A549 (cell line): ENCODE data around the gene OTULIN. TPM values are rescaled to one million over a fixed set of nuclear protein-coding genes. Genes with fewer than 3 reads are reported as not detected.

Experiments used
- ATAC-seq, 2 experiments: fragments of 200-7000 bp in 1 of 2; fragments of >200 bp in 1 of 2; cut with Nextera tagmentation in 1 of 2; cut with Tn5 transposase in 1 of 2; 3 replicates each; pipeline versions ENCODE4 v1.8.0 to v1.9.1; 2018 to 2020; ENCODE audit warnings: mild to moderate bottlenecking in 1 of 2, moderate library complexity in 1 of 2
- CTCF ChIA-PET: fragments of 300-600 bp; sonication (Branson Sonifier 250); formaldehyde crosslinking; extraction: SDS; loops from one replicate; lab custom pipeline; 2021; ENCODE audit warnings: antibody characterized with exemption, inconsistent platforms; lab: Yijun Ruan, JAX
- POLR2A ChIA-PET: fragments of 350-600 bp; formaldehyde crosslinking; extraction: SDS; loops from one replicate; lab custom pipeline; 2021; ENCODE audit warnings: antibody characterized with exemption, inconsistent platforms; lab: Yijun Ruan, JAX
- DNase-seq, 2 experiments: peaks; one replicate each; pipeline versions ENCODE4 v3.0.0 to v3.0.0-alpha.2; 2011 to 2016; ENCODE audit warnings: low read depth in 1 of 2, low spot score in 1 of 2
- FAIRE-seq: peaks from 2 replicates; lab custom pipeline; 2011; peaks lifted over from hg19 to GRCh38; lab: Jason Lieb, UNC
- H3K27ac ChIP-seq, 2 experiments: fragments of >200 bp; sonication (Bioruptor Twin); formaldehyde crosslinking; 3 replicates each; pipeline ENCODE4 v1.5.1; 2016 to 2017
- H3K4me1 ChIP-seq: fragments of >200 bp; sonication (Bioruptor Twin); formaldehyde crosslinking; 3 replicates; pipeline ENCODE4 v1.6.1; 2016
- H3K4me2 ChIP-seq: fragments of >200 bp; sonication (Bioruptor Twin); formaldehyde crosslinking; 3 replicates; pipeline ENCODE4 v1.6.1; 2016
- H3K4me3 ChIP-seq: fragments of >200 bp; sonication (Bioruptor Twin); formaldehyde crosslinking; 3 replicates; pipeline ENCODE4 v1.5.1; 2016
- H3K9me3 ChIP-seq: fragments of >200 bp; sonication (Bioruptor Twin); formaldehyde crosslinking; 3 replicates; pipeline ENCODE4 v1.6.1; 2016
- CEBPB ChIP-seq, 2 experiments: fragments of >200 bp in 1 of 2; sonication (Bioruptor Twin) in 1 of 2; formaldehyde crosslinking in 1 of 2; IDR thresholded peaks; 2 replicates each; pipeline ENCODE4 v1.6.1; 2012 to 2016
- EHF ChIP-seq: fragments of 250-450 bp; sonication (Bioruptor Pico); IDR thresholded peaks from 2 replicates; pipeline ENCODE4 v1.5.0; 2020; ENCODE audit warnings: mild to moderate bottlenecking
- HDAC2 ChIP-seq: fragments of 200-600 bp; sonication (generic); IDR thresholded peaks from 2 replicates; pipeline ENCODE4 v1.6.1; 2016
- HOXB13 ChIP-seq: fragments of 250-450 bp; sonication (Bioruptor Pico); IDR thresholded peaks from 2 replicates; pipeline ENCODE4 v1.5.0; 2020; ENCODE audit warnings: low read depth, mild to moderate bottlenecking, moderate library complexity
- JUN ChIP-seq, 2 experiments: fragments of >200 bp; sonication (Bioruptor Twin); formaldehyde crosslinking; IDR thresholded peaks; 2 replicates in 1 of 2; 3 replicates in 1 of 2; pipeline ENCODE4 v1.6.1; 2016 to 2017
- JUNB ChIP-seq: fragments of >200 bp; sonication (Bioruptor Twin); formaldehyde crosslinking; IDR thresholded peaks from 2 replicates; pipeline ENCODE4 v1.6.1; 2016
- KDM1A ChIP-seq: fragments of 200-600 bp; sonication (generic); IDR thresholded peaks from 2 replicates; pipeline ENCODE4 v1.6.1; 2016; ENCODE audit warnings: low read depth, mild to moderate bottlenecking
- MAZ ChIP-seq: fragments of 150-350 bp; IDR thresholded peaks from 2 replicates; pipeline ENCODE4 v1.6.1; 2014; ENCODE audit warnings: antibody characterized with exemption, low read depth, low read length, borderline replicate concordance
- NPAS2 ChIP-seq: fragments of 250-450 bp; sonication (Bioruptor Pico); IDR thresholded peaks from 2 replicates; pipeline ENCODE4 v1.8.0; 2022; ENCODE audit warnings: mild to moderate bottlenecking, moderate library complexity, borderline replicate concordance
- NR3C1 ChIP-seq: fragments of >200 bp; sonication (Bioruptor Twin); formaldehyde crosslinking; IDR thresholded peaks from 3 replicates; pipeline ENCODE4 v1.6.1; 2017
- PHF8 ChIP-seq: fragments of 200-600 bp; sonication (generic); IDR thresholded peaks from 2 replicates; pipeline ENCODE4 v1.6.1; 2016; ENCODE audit warnings: low read depth, mild to moderate bottlenecking, antibody characterized with exemption, moderate library complexity, borderline replicate concordance
- RAD21 ChIP-seq, 2 experiments: fragments of >200 bp in 1 of 2; sonication (Bioruptor Twin) in 1 of 2; formaldehyde crosslinking in 1 of 2; IDR thresholded peaks in 1 of 2; conservative IDR thresholded peaks in 1 of 2; 2 replicates in 1 of 2; 3 replicates in 1 of 2; pipeline ENCODE4 v1.6.1; 2012 to 2018; ENCODE audit warnings: inconsistent platforms in 1 of 2
- RNF2 ChIP-seq: fragments of 200-600 bp; sonication (generic); IDR thresholded peaks from 2 replicates; pipeline ENCODE4 v1.6.1; 2016; ENCODE audit warnings: low read depth, mild to moderate bottlenecking, antibody characterized with exemption, moderate library complexity, borderline replicate concordance
- TP53 ChIP-seq: fragments of 250-450 bp; sonication (Bioruptor Pico); IDR thresholded peaks from 2 replicates; pipeline ENCODE4 v1.5.0; 2021; ENCODE audit warnings: mild to moderate bottlenecking, moderate library complexity
- ZSCAN20 ChIP-seq: fragments of 250-450 bp; sonication (Bioruptor Pico); IDR thresholded peaks from 2 replicates; pipeline ENCODE4 v1.8.0; 2022; ENCODE audit warnings: mild to moderate bottlenecking, moderate library complexity
- WGBS: methylation state at CpG from one replicate; pipeline ENCODE4 v1.1.6; 2017; ENCODE audit errors: missing lambda C conversion rate; 5-methylcytosine and 5-hydroxymethylcytosine counted together
- polyA plus RNA-seq, 4 experiments: library from polyadenylated mRNA; depleted of rRNA in 3 of 4; stranded (reverse); fragments of >200 nt; fragmentation: RNase III in 1 of 4; extraction: RNeasy Plus Mini Kit Qiagen cat#74134 plus additional on column Dnase treatment in 1 of 4; gene quantifications; 2 replicates in 3 of 4; 3 replicates in 1 of 4; pipeline ENCODE4 v1.2.3, GENCODE V29; 2011 to 2017
- TF ChIP-seq, protein P1 (sequence below): fragments of 250-450 bp; sonication (Bioruptor Pico); IDR thresholded peaks from 2 replicates; pipeline ENCODE4 v1.5.0; 2021; ENCODE audit warnings: mild to moderate bottlenecking, moderate library complexity, borderline replicate concordance
- TF ChIP-seq, protein P2 (sequence below): IDR thresholded peaks from 2 replicates; pipeline ENCODE4 v1.6.1; 2012
- TF ChIP-seq, protein P3 (sequence below): fragments of >200 bp; sonication (Bioruptor Twin); formaldehyde crosslinking; IDR thresholded peaks from 3 replicates; pipeline ENCODE4 v1.5.1; 2016

Gene OTULIN
- polyA plus RNA-seq, 2 of the 4 experiments (the other 2 are of a cell fraction): 13.5 to 17.8 TPM

DNA sequence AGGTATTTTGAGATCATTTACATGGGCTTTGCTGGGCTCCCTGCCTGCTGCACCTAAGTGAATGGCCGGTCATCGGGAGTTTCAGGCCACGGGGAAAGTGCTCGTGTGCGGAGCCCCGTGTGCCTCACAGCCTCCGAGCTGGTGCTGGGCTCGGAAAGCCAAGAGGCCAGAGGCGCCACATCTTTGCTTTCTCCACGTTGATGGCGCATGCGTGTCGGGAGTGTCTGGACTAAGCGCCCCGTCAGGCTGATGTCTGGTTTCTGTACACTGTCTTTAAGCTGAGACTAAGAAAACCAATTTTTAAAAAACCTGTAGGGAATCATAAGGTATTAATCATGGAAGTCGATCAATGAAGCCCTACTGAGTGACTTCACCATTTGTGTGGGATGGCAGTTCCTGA, 69.1 kb downstream of the OTULIN start (continued):
- TF ChIP-seq, protein P1, sequence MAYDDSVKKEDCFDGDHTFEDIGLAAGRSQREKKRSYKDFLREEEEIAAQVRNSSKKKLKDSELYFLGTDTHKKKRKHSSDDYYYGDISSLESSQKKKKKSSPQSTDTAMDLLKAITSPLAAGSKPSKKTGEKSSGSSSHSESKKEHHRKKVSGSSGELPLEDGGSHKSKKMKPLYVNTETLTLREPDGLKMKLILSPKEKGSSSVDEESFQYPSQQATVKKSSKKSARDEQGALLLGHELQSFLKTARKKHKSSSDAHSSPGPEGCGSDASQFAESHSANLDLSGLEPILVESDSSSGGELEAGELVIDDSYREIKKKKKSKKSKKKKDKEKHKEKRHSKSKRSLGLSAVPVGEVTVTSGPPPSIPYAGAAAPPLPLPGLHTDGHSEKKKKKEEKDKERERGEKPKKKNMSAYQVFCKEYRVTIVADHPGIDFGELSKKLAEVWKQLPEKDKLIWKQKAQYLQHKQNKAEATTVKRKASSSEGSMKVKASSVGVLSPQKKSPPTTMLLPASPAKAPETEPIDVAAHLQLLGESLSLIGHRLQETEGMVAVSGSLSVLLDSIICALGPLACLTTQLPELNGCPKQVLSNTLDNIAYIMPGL (CRISPR knock-in tag): no peak
- TF ChIP-seq MAZ: no peak
- no peak for TF ChIP-seq KDM1A

GRCh38 chr5:14734396-14734795, 69.9 kb downstream of the OTULIN start:
- no peak for FAIRE-seq
- 90% methylated on average over 13 of the region's 13 CpGs for WGBS

DNA sequence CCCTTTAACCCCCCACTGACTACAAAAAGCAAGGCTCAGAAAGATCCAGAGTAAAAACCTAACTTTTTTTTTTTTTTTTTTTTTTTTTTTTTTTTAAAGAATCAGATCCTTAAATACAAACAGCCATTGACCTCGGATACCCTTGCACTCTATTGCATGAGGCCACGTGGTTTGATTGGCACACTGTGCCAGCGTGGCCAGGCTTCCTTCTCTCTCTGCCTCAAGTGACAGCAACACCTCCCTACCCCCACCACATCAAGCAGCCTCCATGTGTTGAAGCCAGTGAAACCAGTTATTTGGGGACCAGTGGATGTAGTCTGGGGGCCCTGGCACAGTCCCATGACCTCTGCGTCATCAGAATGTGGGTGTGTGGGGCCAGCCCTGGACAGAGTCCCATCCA, 71.4 kb downstream of the OTULIN start:
- DNase-seq (no peak), ATAC-seq (no peak), FAIRE-seq (no peak)
- WGBS: 85% methylated on average over 4 of the region's 4 CpGs
- H3K4me2 ChIP-seq: no peak overlapping the region
- POLR2A ChIA-PET: no interaction called here
- TF ChIP-seq HDAC2: no peak
- H3K4me3 ChIP-seq: no peak overlapping the region
- CTCF ChIA-PET: interaction anchor here (1.1 to 2.8 kb wide), 2 partner anchors 8 to 9 kb away, joined by 6 to 10 read pairs; no protein-coding TSS in a partner anchor
- H3K4me1 ChIP-seq: no peaks in the 10 kb centered on the region
- no peak overlapping the region for H3K27ac ChIP-seq
- H3K9me3 ChIP-seq: no peaks in the 10 kb centered on the region

More at GRCh38 chr5:14734396-14734795, 69.9 kb downstream of the OTULIN start:
- Histone ChIP-seq H3K9me3 (no peaks in the 10 kb centered on the region), H3K27ac (no peak overlapping the region), H3K4me3 (no peak overlapping the region), H3K4me1 (no peaks in the 10 kb centered on the region), H3K4me2 (no peak overlapping the region)
- no peak for TF ChIP-seq RNF2
- no peak for TF ChIP-seq KDM1A
- TF ChIP-seq CEBPB (IDR thresholded peaks at IDR 0.05): no peak
- no peak for TF ChIP-seq PHF8
- no peak for TF ChIP-seq NPAS2 (CRISPR knock-in tag)
- no peak for TF ChIP-seq JUN (IDR thresholded peaks at IDR 0.05)
- no peak for TF ChIP-seq MAZ
- no peak for TF ChIP-seq HOXB13 (CRISPR knock-in tag)
- TF ChIP-seq, protein P2, sequence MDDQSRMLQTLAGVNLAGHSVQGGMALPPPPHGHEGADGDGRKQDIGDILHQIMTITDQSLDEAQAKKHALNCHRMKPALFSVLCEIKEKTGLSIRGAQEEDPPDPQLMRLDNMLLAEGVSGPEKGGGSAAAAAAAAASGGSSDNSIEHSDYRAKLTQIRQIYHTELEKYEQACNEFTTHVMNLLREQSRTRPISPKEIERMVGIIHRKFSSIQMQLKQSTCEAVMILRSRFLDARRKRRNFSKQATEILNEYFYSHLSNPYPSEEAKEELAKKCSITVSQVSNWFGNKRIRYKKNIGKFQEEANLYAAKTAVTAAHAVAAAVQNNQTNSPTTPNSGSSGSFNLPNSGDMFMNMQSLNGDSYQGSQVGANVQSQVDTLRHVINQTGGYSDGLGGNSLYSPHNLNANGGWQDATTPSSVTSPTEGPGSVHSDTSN: no peak
- no peak for TF ChIP-seq TP53 (CRISPR knock-in tag)
- TF ChIP-seq, protein P3, sequence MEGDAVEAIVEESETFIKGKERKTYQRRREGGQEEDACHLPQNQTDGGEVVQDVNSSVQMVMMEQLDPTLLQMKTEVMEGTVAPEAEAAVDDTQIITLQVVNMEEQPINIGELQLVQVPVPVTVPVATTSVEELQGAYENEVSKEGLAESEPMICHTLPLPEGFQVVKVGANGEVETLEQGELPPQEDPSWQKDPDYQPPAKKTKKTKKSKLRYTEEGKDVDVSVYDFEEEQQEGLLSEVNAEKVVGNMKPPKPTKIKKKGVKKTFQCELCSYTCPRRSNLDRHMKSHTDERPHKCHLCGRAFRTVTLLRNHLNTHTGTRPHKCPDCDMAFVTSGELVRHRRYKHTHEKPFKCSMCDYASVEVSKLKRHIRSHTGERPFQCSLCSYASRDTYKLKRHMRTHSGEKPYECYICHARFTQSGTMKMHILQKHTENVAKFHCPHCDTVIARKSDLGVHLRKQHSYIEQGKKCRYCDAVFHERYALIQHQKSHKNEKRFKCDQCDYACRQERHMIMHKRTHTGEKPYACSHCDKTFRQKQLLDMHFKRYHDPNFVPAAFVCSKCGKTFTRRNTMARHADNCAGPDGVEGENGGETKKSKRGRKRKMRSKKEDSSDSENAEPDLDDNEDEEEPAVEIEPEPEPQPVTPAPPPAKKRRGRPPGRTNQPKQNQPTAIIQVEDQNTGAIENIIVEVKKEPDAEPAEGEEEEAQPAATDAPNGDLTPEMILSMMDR: no peak
- no peak for TF ChIP-seq NR3C1
- no peak for TF ChIP-seq ZSCAN20 (CRISPR knock-in tag)
- no peak for TF ChIP-seq RAD21 (conservative IDR thresholded peaks at IDR 0.05 in 1 of 2, IDR thresholded peaks at IDR 0.05 in 1 of 2)
- TF ChIP-seq EHF (CRISPR knock-in tag): no peak
- TF ChIP-seq JUNB: no peak
- no peak for ATAC-seq
- ChIA-PET POLR2A (no interaction called here), CTCF (interaction anchor here (3.5 kb wide), 1 partner anchor 269 kb away, joined by 16 read pairs; no protein-coding TSS in a partner anchor)
- no peak for DNase-seq
